Kidney epithelial cell (primary cell): ENCODE results near the gene SUV39H1. TPM values are rescaled to one million over a fixed set of nuclear protein-coding genes. Genes with fewer than 3 reads are reported as not detected.

Source experiments
- DNase-seq: peaks from one replicate; pipeline ENCODE4 v3.0.0-alpha.2; 2010; ENCODE audit warnings: low read depth
- H3K27me3 ChIP-seq: 2 replicates; pipeline ENCODE4 v1.6.0; 2011; ENCODE audit warnings: low read length; ENCODE audit not compliant: control insufficient read depth, insufficient read depth
- H3K36me3 ChIP-seq: 2 replicates; pipeline ENCODE4 v1.5.1; 2011; ENCODE audit warnings: low read length; ENCODE audit not compliant: control insufficient read depth, insufficient read depth
- H3K4me3 ChIP-seq: 2 replicates; pipeline ENCODE4 v1.5.1; 2011; ENCODE audit warnings: low read depth, mild to moderate bottlenecking, control low read depth, low read length
- CTCF ChIP-seq: IDR thresholded peaks from 2 replicates; pipeline ENCODE4 v1.5.1; 2011; ENCODE audit warnings: mild to moderate bottlenecking, moderate library complexity, low read length, control low read depth, inconsistent platforms; ENCODE audit not compliant: insufficient read depth, poor library complexity, severe bottlenecking
- total RNA-seq: library from RNA; depleted of rRNA; stranded (reverse); fragments of >200 nt; gene quantifications from 2 replicates; pipeline ENCODE4 v1.2.3, GENCODE V29; 2015

Gene SUV39H1
- total RNA-seq, 1 donor from 2014 or later, result 7.6 TPM

GRCh38 chrX:48749182-48749581, 52.6 kb downstream of the SUV39H1 start:
- no peaks in the 10 kb centered on the region for H3K36me3 ChIP-seq
- H3K27me3 ChIP-seq, result peaks cover 2% of the 10 kb centered on the region
- no peak overlapping the region for H3K4me3 ChIP-seq
- no peak for TF ChIP-seq CTCF
- DNase-seq, result no peak

DNA sequence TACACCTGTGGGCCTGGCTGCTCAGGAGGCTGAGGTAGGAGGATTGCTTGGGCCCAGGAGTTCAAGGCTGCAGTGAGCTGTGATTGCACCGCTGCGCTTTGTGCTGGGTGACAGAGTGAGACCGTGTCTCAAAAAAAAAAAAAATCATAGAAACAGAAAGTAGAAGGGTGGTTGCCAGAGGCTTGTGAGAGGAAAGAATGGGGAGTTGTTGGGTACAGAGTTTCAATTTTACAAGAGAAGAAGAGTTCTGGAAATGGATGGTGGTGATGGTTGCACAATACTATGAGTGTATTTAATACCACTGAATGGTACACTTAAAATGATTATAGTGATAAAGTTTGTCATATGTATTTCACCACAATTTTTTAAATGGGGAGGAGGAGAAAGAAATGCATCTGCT, 54.8 kb downstream of the SUV39H1 start:
- DNase-seq, result no peak
- no peak overlapping the region for H3K4me3 ChIP-seq
- H3K27me3 ChIP-seq, result peaks cover 2% of the 10 kb centered on the region
- H3K36me3 ChIP-seq, result no peaks in the 10 kb centered on the region
- TF ChIP-seq CTCF, result no peak

GRCh38 chrX:48752498-48752897, 56.0 kb downstream of the SUV39H1 start:
- DNase-seq, result no peak
- no peak for TF ChIP-seq CTCF
- H3K27me3 ChIP-seq, result peaks cover 2% of the 10 kb centered on the region
- H3K36me3 ChIP-seq, result no peaks in the 10 kb centered on the region
- H3K4me3 ChIP-seq, result no peak overlapping the region

DNA sequence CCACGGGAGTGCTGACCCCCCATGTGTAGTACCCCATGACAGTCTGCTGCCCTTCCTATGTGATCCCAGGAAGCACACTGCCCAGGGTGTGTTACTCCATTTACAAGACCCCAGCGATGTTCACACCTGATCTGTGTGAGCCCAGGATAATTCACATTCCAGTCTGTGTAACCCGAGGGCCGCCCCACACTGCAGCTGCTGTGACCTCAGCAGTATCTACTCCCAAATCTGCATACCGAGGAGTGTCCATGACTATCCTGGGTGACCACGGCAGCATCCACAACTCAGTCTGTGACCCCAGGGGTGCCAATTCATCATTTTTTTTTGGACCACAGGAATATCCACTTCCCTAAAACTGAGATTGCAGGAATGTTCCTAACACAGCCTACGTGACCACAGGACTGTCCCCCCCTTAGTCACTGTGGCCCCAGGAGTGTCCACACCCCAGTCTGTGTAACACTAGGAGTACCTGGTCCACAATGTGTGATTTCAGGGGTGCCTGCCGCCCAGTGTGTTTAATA, 57.2 kb downstream of the SUV39H1 start:
- TF ChIP-seq CTCF, result no peak
- no peaks in the 10 kb centered on the region for H3K36me3 ChIP-seq
- peaks cover 2% of the 10 kb centered on the region for H3K27me3 ChIP-seq
- no peak for DNase-seq
- no peak overlapping the region for H3K4me3 ChIP-seq

DNA sequence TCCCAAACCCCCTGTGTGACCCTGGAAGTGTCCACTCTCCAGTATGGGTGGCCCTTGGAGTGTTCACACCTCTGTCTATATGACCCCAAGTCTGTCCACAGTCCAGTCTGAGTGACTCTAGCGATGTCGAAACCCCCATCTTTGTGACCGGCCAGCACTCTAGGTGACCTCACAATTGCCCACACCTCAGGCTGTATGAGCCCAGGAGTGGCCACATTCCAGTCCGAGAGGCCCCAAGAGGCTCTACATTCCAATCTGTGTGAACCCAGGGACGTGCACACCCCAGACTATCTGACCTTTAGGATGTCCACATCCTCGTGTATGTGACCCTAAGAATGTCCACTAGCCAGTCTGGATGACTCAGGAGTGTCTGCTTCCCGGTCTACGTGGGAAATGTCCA, 57.7 kb downstream of the SUV39H1 start:
- Histone ChIP-seq H3K4me3 (no peak overlapping the region), H3K36me3 (no peaks in the 10 kb centered on the region), H3K27me3 (peaks cover 2% of the 10 kb centered on the region)
- TF ChIP-seq CTCF, result no peak
- DNase-seq, result no peak

Other genes with a start within 250 kb of the SUV39H1 start
- gene SLC38A5, start 226.5 kb upstream of the SUV39H1 start, total RNA-seq, result 28.3 and 32.8 TPM in 2 replicates
- 80.3 and 91.4 TPM in 2 replicates for gene FTSJ1, start 220.5 kb upstream of the SUV39H1 start, total RNA-seq
- 12.7 and 14.5 TPM in 2 replicates for gene PORCN, start 187.7 kb upstream of the SUV39H1 start, total RNA-seq
- gene EBP, start 174.9 kb upstream of the SUV39H1 start, total RNA-seq, result 40.2 and 72.5 TPM in 2 replicates
- 6.6 and 10.4 TPM in 2 replicates for gene TBC1D25, start 157.0 kb upstream of the SUV39H1 start, total RNA-seq
- 264 and 285 TPM in 2 replicates for gene RBM3, start 122.2 kb upstream of the SUV39H1 start, total RNA-seq
- 117 and 122 TPM in 2 replicates for gene WDR13, start 99.2 kb upstream of the SUV39H1 start, total RNA-seq
- gene WAS, start 12.9 kb upstream of the SUV39H1 start, total RNA-seq, result 2.2 TPM in 1 of 2 replicates, not detected in the other
- gene GLOD5, start 65.0 kb downstream of the SUV39H1 start, total RNA-seq, result not detected in 2 replicates
- gene GATA1, start 89.9 kb downstream of the SUV39H1 start, total RNA-seq, result not detected in 2 replicates
- 52.5 and 62.6 TPM in 2 replicates for gene HDAC6, start 105.3 kb downstream of the SUV39H1 start, total RNA-seq
- not detected in 2 replicates for gene ERAS, start 129.8 kb downstream of the SUV39H1 start, total RNA-seq
- 42.5 and 66.6 TPM in 2 replicates for gene PCSK1N, start 138.9 kb downstream of the SUV39H1 start, total RNA-seq
- gene TIMM17B, start 201.0 kb downstream of the SUV39H1 start, total RNA-seq, result 89.4 and 100 TPM in 2 replicates
- gene PQBP1, start 201.2 kb downstream of the SUV39H1 start, total RNA-seq, result 73.2 and 92.5 TPM in 2 replicates
- gene SLC35A2, start 214.9 kb downstream of the SUV39H1 start, total RNA-seq, result 34.3 and 40.9 TPM in 2 replicates
- 6.8 and 7.9 TPM in 2 replicates for gene PIM2, start 222.3 kb downstream of the SUV39H1 start, total RNA-seq